ENCODE data around the gene FUT7.

GRCh38 chr9:136981588-136982231, 50.2 kb downstream of the FUT7 start:
- no peak for TF ChIP-seq ZNF384 (IDR thresholded peaks at IDR 0.05; ENCODE audit: low read depth, low read length)
- no peak for TF ChIP-seq ZNF354B (CRISPR knock-in tag; IDR thresholded peaks at IDR 0.05)
- TF ChIP-seq NFYB (IDR thresholded peaks at IDR 0.05; ENCODE audit: extremely low read depth, insufficient read length) = no peak
- no peak for TF ChIP-seq POLR2AphosphoS5 (IDR thresholded peaks at IDR 0.05; ENCODE audit: control insufficient read depth, insufficient read depth, low read depth, low read length)
- no peak for TF ChIP-seq RFX5 (IDR thresholded peaks at IDR 0.05; ENCODE audit: low read depth, low read length)
